Liver (tissue), 9 donors: ENCODE data around the gene ARHGAP36. TPM values are rescaled to one million over a fixed set of nuclear protein-coding genes. Genes with fewer than 3 reads are reported as not detected.

Source experiments
- DNase-seq: peaks from one replicate; pipeline ENCODE4 v3.0.0-alpha.2; 2017; ENCODE audit warnings: low spot score
- H3K27ac ChIP-seq, 2 donors: one replicate each; pipeline ENCODE4 v1.7.0; 2013; ENCODE audit warnings: inconsistent platforms in 2 of 2, low read length in 2 of 2, control low read depth in 1 of 2, low read depth in 1 of 2, mild to moderate bottlenecking in 1 of 2
- H3K27me3 ChIP-seq, 4 donors: one replicate each; pipeline versions ENCODE4 v1.6.1 to v1.7.0; 2013; ENCODE audit warnings: low read length in 3 of 4, inconsistent platforms in 1 of 4, mild to moderate bottlenecking in 1 of 4, moderate library complexity in 1 of 4; ENCODE audit not compliant: control insufficient read depth in 4 of 4, insufficient read depth in 4 of 4
- H3K36me3 ChIP-seq, 4 donors: one replicate each; pipeline versions ENCODE4 v1.6.1 to v1.7.0; 2013; ENCODE audit warnings: low read length in 3 of 4, mild to moderate bottlenecking in 3 of 4, low read depth in 1 of 4, moderate library complexity in 1 of 4; ENCODE audit not compliant: control insufficient read depth in 4 of 4, insufficient read depth in 3 of 4
- H3K4me1 ChIP-seq, 4 donors: one replicate each; pipeline versions ENCODE4 v1.6.1 to v1.7.0; 2013; ENCODE audit warnings: low read length in 3 of 4, mild to moderate bottlenecking in 3 of 4, moderate library complexity in 1 of 4; ENCODE audit not compliant: control insufficient read depth in 4 of 4, insufficient read depth in 4 of 4
- H3K4me3 ChIP-seq, 3 donors: one replicate each; pipeline versions ENCODE4 v1.6.1 to v1.7.0; 2013; ENCODE audit warnings: low read length in 3 of 3, control low read depth in 1 of 3, low read depth in 1 of 3, mild to moderate bottlenecking in 1 of 3
- H3K9ac ChIP-seq, 2 donors: one replicate each; pipeline ENCODE4 v1.7.0; 2013; ENCODE audit warnings: low read length in 2 of 2, mild to moderate bottlenecking in 2 of 2, moderate library complexity in 2 of 2, control low read depth in 1 of 2, low read depth in 1 of 2
- H3K9me3 ChIP-seq, 4 donors: one replicate each; pipeline versions ENCODE4 v1.6.1 to v1.7.0; 2013; ENCODE audit warnings: low read length in 3 of 4; ENCODE audit not compliant: control insufficient read depth in 4 of 4
- ATF3 ChIP-seq: IDR thresholded peaks from 2 replicates; pipeline ENCODE4 v1.6.1; 2016; ENCODE audit warnings: antibody characterized with exemption
- EGR1 ChIP-seq, 2 donors: IDR thresholded peaks; 2 replicates each; pipeline ENCODE4 v1.6.1; 2016 to 2018; ENCODE audit warnings: antibody characterized with exemption in 2 of 2, low read depth in 2 of 2
- FOXA1 ChIP-seq: IDR thresholded peaks from 2 replicates; pipeline ENCODE4 v1.6.1; 2016; ENCODE audit warnings: antibody characterized with exemption
- GABPA ChIP-seq, 2 donors: IDR thresholded peaks in 1 of 2; conservative IDR thresholded peaks in 1 of 2; 2 replicates each; pipeline ENCODE4 v1.6.1; 2016; ENCODE audit warnings: antibody characterized with exemption in 2 of 2, mild to moderate bottlenecking in 1 of 2, moderate library complexity in 1 of 2
- HNF4G ChIP-seq: IDR thresholded peaks from 2 replicates; pipeline ENCODE4 v1.6.1; 2016; ENCODE audit warnings: antibody characterized with exemption
- JUND ChIP-seq, 2 donors: IDR thresholded peaks; 2 replicates each; pipeline ENCODE4 v1.6.1; 2016; ENCODE audit warnings: antibody characterized with exemption in 2 of 2
- NR2F2 ChIP-seq: IDR thresholded peaks from 2 replicates; pipeline ENCODE4 v1.6.1; 2016; ENCODE audit warnings: antibody characterized with exemption
- REST ChIP-seq: IDR thresholded peaks from 2 replicates; pipeline ENCODE4 v1.6.1; 2016; ENCODE audit warnings: antibody characterized with exemption, mild to moderate bottlenecking
- TAF1 ChIP-seq: conservative IDR thresholded peaks from 2 replicates; pipeline ENCODE4 v1.6.1; 2016; ENCODE audit warnings: antibody characterized with exemption, mild to moderate bottlenecking
- WGBS: extraction: QIAGEN DNeasy Blood & Tissue Kit; methylation state at CpG from one replicate; pipeline ENCODE4 v1.1.7; 2013; 5-methylcytosine and 5-hydroxymethylcytosine counted together
- polyA plus RNA-seq, 2 donors: library from polyadenylated mRNA; stranded (reverse) in 1 of 2; unstranded in 1 of 2; fragments of 200-250 nt in 1 of 2; fragments of >200 nt in 1 of 2; fragmentation: Nextera tagmentation in 1 of 2; extraction: Ambion mirVana in 1 of 2; gene quantifications; one replicate each; pipeline versions ENCODE4 v1.2.1 to v1.2.3, GENCODE V29; 2013 to 2015
- total RNA-seq, 2 donors: library from RNA; depleted of rRNA; stranded (reverse); fragments of >200 nt; gene quantifications; one replicate each; pipeline ENCODE4 v1.2.3, GENCODE V29; 2014
- TF ChIP-seq, protein P1 (sequence below): IDR thresholded peaks from 2 replicates; pipeline ENCODE4 v1.6.1; 2016; ENCODE audit warnings: antibody characterized with exemption
- TF ChIP-seq, protein P2 (sequence below): IDR thresholded peaks from 2 replicates; pipeline ENCODE4 v1.6.1; 2016; ENCODE audit warnings: antibody characterized with exemption
- donor health status: healthy.
- donor health status: healthy.
- donor health status: healthy.
- donor health status: healthy.
- donor health status: healthy.

ARHGAP36 gene
- total and polyA plus RNA-seq, 4 donors, result not detected

DNA sequence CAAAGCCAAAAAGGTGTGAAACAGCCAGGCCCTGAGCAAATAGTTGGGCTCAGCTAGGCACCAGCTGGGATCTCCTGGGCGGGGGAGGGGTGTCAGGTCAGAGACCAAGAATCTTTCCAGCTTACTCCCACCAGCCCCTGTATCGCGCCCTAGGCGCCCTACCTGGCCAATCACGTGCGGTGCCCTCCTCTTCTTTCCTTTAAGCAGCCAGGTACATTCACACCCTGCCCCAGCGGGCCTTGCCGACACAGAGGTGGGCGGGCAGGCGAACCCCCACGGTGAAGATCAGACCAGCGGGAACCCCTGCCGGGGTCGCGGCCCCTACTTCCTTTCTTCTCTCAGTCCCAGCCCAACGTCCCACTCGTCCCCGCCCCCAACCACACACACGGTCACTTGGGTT, 9.1 kb downstream of the ARHGAP36 start:
- WGBS, result 9% methylated on average over 19 of the region's 19 CpGs
- DNase-seq, result no peak

DNA sequence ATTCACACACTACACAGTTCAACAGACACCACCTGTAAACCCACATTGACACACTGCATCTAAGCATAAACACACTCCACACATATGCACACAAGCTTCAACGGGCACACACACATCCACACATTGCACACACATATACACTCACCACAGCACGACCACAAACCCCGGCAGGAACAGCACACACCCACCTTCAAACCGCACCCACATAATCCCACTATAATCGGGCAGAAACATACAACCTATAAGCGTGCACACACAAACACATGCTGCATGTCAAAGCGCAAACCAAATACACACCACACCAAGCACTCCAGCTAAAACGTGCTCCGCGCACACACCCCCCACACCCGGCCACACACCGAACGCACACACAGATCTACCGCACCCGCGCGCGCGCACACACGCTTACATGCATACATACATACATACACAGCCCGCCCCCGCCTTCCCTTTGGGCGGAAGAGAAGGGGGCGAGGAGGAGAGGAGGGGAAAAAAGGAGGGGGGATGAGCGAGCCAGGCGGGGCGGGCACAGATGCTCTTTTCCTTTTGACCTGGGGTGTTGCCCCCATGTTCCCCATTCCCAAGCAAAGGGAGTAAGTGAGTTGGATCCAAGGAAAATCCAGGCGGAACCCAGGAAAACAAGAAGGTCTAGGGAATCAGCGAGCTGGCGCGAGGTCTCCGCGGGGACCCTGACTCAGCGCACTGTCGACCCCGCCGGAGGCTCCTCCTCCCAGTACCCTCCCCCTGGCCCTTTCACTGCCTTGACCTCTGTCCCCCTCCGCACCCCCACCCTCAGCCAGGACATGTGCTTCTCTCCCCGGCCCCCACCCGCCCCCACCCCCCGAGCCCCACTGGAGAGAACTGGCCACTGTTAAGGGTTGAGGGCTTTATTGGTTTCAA, 9.9 kb downstream of the ARHGAP36 start:
- H3K9me3 ChIP-seq, result no peaks in the 10 kb centered on the region
- no peaks in the 10 kb centered on the region for H3K36me3 ChIP-seq
- no peak overlapping the region for H3K4me3 ChIP-seq
- no peak overlapping the region for H3K9ac ChIP-seq
- H3K4me1 ChIP-seq, result peaks cover 0 to 4% (median 0%) of the 10 kb centered on the region in 4 donors
- H3K27me3 ChIP-seq, result peaks cover 0 to 6% (median under 1%) of the 10 kb centered on the region in 4 donors
- no peak for DNase-seq
- no peak overlapping the region for H3K27ac ChIP-seq
- WGBS, result 3% methylated on average over 41 of the region's 41 CpGs
- TF ChIP-seq ATF3 (no peak), NR2F2 (no peak), JUND (IDR thresholded peaks at IDR 0.05) (no peak), EGR1 (IDR thresholded peaks at IDR 0.05; ENCODE audit: low read depth in 2 of 2) (no peak), REST (no peak), FOXA1 (no peak), GABPA (IDR thresholded peaks at IDR 0.05 in 1 of 2, conservative IDR thresholded peaks at IDR 0.05 in 1 of 2) (no peak)
- TF ChIP-seq, protein P1, sequence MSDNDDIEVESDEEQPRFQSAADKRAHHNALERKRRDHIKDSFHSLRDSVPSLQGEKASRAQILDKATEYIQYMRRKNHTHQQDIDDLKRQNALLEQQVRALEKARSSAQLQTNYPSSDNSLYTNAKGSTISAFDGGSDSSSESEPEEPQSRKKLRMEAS, result no peak

More for the DNA sequence above, 9.1 kb downstream of the ARHGAP36 start:
- Histone ChIP-seq H3K9ac (no peak overlapping the region), H3K36me3 (no peaks in the 10 kb centered on the region), H3K27me3 (peaks cover 0 to 6% (median under 1%) of the 10 kb centered on the region in 4 donors), H3K9me3 (no peaks in the 10 kb centered on the region), H3K4me1 (peaks cover 0 to 4% (median 0%) of the 10 kb centered on the region in 4 donors), H3K27ac (no peak overlapping the region), H3K4me3 (no peak overlapping the region)
- no peak for TF ChIP-seq JUND (IDR thresholded peaks at IDR 0.05)
- TF ChIP-seq ATF3, result no peak
- TF ChIP-seq NR2F2, result no peak
- no peak for TF ChIP-seq HNF4G
- TF ChIP-seq, protein P2, sequence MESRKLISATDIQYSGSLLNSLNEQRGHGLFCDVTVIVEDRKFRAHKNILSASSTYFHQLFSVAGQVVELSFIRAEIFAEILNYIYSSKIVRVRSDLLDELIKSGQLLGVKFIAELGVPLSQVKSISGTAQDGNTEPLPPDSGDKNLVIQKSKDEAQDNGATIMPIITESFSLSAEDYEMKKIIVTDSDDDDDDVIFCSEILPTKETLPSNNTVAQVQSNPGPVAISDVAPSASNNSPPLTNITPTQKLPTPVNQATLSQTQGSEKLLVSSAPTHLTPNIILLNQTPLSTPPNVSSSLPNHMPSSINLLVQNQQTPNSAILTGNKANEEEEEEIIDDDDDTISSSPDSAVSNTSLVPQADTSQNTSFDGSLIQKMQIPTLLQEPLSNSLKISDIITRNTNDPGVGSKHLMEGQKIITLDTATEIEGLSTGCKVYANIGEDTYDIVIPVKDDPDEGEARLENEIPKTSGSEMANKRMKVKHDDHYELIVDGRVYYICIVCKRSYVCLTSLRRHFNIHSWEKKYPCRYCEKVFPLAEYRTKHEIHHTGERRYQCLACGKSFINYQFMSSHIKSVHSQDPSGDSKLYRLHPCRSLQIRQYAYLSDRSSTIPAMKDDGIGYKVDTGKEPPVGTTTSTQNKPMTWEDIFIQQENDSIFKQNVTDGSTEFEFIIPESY, result no peak
- TF ChIP-seq, protein P1, result no peak
- TF ChIP-seq TAF1, result no peak
- TF ChIP-seq EGR1 (IDR thresholded peaks at IDR 0.05; ENCODE audit: low read depth in 2 of 2), result no peak
